Measurements from ENCODE around the gene ST6GAL2. TPM values are rescaled to one million over a fixed set of nuclear protein-coding genes. Genes with fewer than 3 reads are reported as not detected.

ST6GAL2 gene
- polyA plus RNA-seq, 6 donors from 2014 or later, result not detected

- Mint-ChIP-seq H3K27me3 (peaks cover 30 to 33% (median 31%) of the 10 kb centered on the region in 3 donors), H3K36me3 (peaks cover 0 to 8% of the 10 kb centered on the region in 2 donors), H3K4me3 (no peak overlapping the region), H3K27ac (no peak overlapping the region), H3K9me3 (peaks cover 0 to 9% (median 0%) of the 10 kb centered on the region in 7 donors), H3K4me1 (peaks cover 0 to 7% (median 0%) of the 10 kb centered on the region in 3 donors)
- DNase-seq, result no peak
- no peak for ATAC-seq (ENCODE audit: low read depth in 2 of 2)
Measured at GRCh38 chr2:106882673-106883072, 3.3 kb downstream of the ST6GAL2 start.

GRCh38 chr2:106878206-106878605, 7.8 kb downstream of the ST6GAL2 start:
- peaks cover 5 to 15% (median 7%) of the 10 kb centered on the region in 3 donors for H3K27me3 Mint-ChIP-seq
- no peaks in the 10 kb centered on the region for H3K36me3 Mint-ChIP-seq

GRCh38 chr2:106876699-106877098, 9.3 kb downstream of the ST6GAL2 start:
- no peak for ATAC-seq (ENCODE audit: low read depth in 2 of 2)
- H3K27me3 Mint-ChIP-seq, result peaks cover under 1 to 9% (median 7%) of the 10 kb centered on the region in 3 donors
- peaks cover 0 to 7% (median 1%) of the 10 kb centered on the region in 7 donors for H3K9me3 Mint-ChIP-seq
- no peak for DNase-seq
- no peaks in the 10 kb centered on the region for H3K4me1 Mint-ChIP-seq
- no peak overlapping the region for H3K27ac Mint-ChIP-seq
- H3K4me3 Mint-ChIP-seq, result no peak overlapping the region
- no peaks in the 10 kb centered on the region for H3K36me3 Mint-ChIP-seq

More at GRCh38 chr2:106878206-106878605, 7.8 kb downstream of the ST6GAL2 start:
- DNase-seq, result no peak
- Mint-ChIP-seq H3K9me3 (peaks cover 0 to 7% (median 1%) of the 10 kb centered on the region in 7 donors), H3K4me3 (no peak overlapping the region), H3K4me1 (no peaks in the 10 kb centered on the region), H3K27ac (no peak overlapping the region)
- ATAC-seq (ENCODE audit: low read depth in 2 of 2), result no peak

- Mint-ChIP-seq H3K36me3 (no peaks in the 10 kb centered on the region), H3K4me3 (peak overlapping the region in 1 of 8 donors; percentile 53), H3K9me3 (peaks cover 0 to 7% (median 0%) of the 10 kb centered on the region in 7 donors), H3K27me3 (peaks cover 0 to 13% (median 5%) of the 10 kb centered on the region in 3 donors), H3K4me1 (no peaks in the 10 kb centered on the region), H3K27ac (no peak overlapping the region)
- no peak for DNase-seq
- ATAC-seq (ENCODE audit: low read depth in 2 of 2), result no peak
Measured at GRCh38 chr2:106869512-106870275, 16.3 kb downstream of the ST6GAL2 start.

- no peaks in the 10 kb centered on the region for H3K4me1 Mint-ChIP-seq
- peaks cover 0 to 2% (median 0%) of the 10 kb centered on the region in 7 donors for H3K9me3 Mint-ChIP-seq
- ATAC-seq (ENCODE audit: low read depth in 2 of 2) (no peak), DNase-seq (no peak)
- H3K27ac Mint-ChIP-seq, result no peak overlapping the region
- H3K36me3 Mint-ChIP-seq, result no peaks in the 10 kb centered on the region
- H3K27me3 Mint-ChIP-seq, result peaks cover 0 to 10% (median 0%) of the 10 kb centered on the region in 3 donors
- H3K4me3 Mint-ChIP-seq, result no peak overlapping the region
Measured at GRCh38 chr2:106868275-106868674, 17.7 kb downstream of the ST6GAL2 start.

DNA sequence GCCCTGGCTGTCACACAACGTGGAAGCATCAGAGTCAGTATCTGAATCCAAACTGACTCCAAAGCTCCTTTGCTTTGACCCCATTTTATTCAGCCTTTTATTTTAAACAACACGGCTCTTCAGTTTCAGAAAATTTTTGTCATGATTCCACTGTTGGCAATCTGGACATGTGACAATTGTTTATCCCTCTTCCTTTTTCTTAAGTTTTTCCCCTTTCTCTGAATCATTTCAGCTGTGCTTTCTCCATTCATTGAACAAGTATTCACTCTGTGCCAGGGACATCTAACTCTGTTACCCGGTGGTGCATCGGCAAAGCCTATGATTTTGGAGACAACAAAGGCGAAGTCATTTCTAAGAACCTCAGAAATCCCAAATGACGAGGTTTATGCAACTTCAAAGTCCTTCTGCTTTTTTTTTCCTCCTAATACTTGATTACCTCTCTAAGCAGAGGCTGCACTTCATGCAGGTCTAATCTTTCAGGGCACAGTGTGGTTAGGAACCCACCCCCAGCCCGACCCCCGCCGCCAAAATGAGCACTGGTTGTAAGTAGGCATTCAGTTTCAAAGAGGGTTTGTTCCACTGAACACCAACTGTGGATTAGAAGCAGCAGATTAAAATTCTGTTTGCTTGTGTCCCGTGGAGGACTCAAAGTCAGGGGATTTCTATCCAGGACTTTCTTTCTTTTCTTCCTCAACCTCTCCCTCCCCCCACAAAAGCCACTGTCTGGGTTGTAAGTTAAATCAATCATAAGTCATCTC, 18.6 kb downstream of the ST6GAL2 start:
- Mint-ChIP-seq H3K9me3 (peaks cover 0 to 2% (median 0%) of the 10 kb centered on the region in 7 donors), H3K4me1 (no peaks in the 10 kb centered on the region), H3K36me3 (no peaks in the 10 kb centered on the region), H3K4me3 (no peak overlapping the region), H3K27ac (no peak overlapping the region), H3K27me3 (peaks cover 0 to 10% (median 0%) of the 10 kb centered on the region in 3 donors)
- no peak for DNase-seq
- ATAC-seq (ENCODE audit: low read depth in 2 of 2), result no peak

DNA sequence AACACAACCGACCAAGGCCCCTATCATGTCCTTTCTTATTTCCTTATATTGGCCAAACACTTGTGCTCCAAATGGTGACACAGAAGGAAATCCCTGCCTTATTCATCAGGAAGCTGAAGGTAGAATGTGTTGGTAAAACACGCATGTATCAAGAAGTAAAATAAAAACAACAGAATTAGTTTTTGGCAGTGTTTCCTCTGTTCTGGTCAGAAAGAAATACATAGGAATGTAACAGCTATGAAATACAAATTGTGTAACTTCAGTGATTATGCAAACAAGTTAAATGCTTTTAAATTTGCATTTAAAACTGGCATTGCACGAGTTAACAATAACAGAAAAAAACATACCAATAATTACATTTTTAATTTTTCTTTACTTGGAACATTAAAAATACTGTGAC, 19.3 kb downstream of the ST6GAL2 start:
- Mint-ChIP-seq H3K4me3 (no peak overlapping the region), H3K27ac (no peak overlapping the region), H3K9me3 (peaks cover 0 to 2% (median 0%) of the 10 kb centered on the region in 7 donors), H3K36me3 (no peaks in the 10 kb centered on the region), H3K27me3 (peaks cover 0 to 10% (median 0%) of the 10 kb centered on the region in 3 donors), H3K4me1 (no peaks in the 10 kb centered on the region)
- DNase-seq (no peak), ATAC-seq (ENCODE audit: low read depth in 2 of 2) (no peak)

- ATAC-seq (ENCODE audit: low read depth in 2 of 2), result no peak
Measured at GRCh38 chr2:106864051-106864450, 21.9 kb downstream of the ST6GAL2 start.

GRCh38 chr2:106863387-106863786, 22.6 kb downstream of the ST6GAL2 start:
- ATAC-seq (ENCODE audit: low read depth in 2 of 2) (no peak), DNase-seq (no peak)
- no peak overlapping the region for H3K4me3 Mint-ChIP-seq
- no peaks in the 10 kb centered on the region for H3K36me3 Mint-ChIP-seq
- H3K4me1 Mint-ChIP-seq, result no peaks in the 10 kb centered on the region
- H3K27ac Mint-ChIP-seq, result no peak overlapping the region
- H3K27me3 Mint-ChIP-seq, result peaks cover 0 to 6% (median 0%) of the 10 kb centered on the region in 3 donors
- peaks cover 0 to 15% (median 12%) of the 10 kb centered on the region in 7 donors for H3K9me3 Mint-ChIP-seq

More at GRCh38 chr2:106864051-106864450, 21.9 kb downstream of the ST6GAL2 start:
- Mint-ChIP-seq H3K9me3 (peaks cover 0 to 10% (median 7%) of the 10 kb centered on the region in 7 donors), H3K36me3 (no peaks in the 10 kb centered on the region), H3K4me3 (no peak overlapping the region), H3K27ac (no peak overlapping the region), H3K27me3 (peaks cover 0 to 10% (median 0%) of the 10 kb centered on the region in 3 donors), H3K4me1 (no peaks in the 10 kb centered on the region)
- DNase-seq, result no peak

DNA sequence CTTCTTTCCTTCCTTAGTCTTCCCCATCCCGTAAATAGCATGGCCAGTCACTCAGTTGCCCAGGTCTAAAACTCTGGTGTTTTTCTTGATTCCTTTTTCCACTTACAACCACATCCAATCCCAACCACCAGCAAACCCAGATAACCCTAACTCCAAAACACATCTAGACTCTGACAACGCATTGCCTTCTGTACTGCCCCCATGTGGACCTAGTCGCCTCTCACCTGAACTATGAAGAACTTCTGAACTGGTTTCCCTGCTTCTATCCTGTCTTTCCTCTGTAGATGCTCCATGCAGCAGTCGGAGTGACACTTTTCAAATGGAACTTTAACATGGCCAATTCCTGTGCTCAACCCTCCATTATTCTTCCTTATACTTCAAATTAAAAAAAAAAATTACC, 26.5 kb downstream of the ST6GAL2 start:
- Mint-ChIP-seq H3K36me3 (no peaks in the 10 kb centered on the region), H3K4me1 (no peaks in the 10 kb centered on the region), H3K4me3 (no peak overlapping the region), H3K27ac (no peak overlapping the region), H3K27me3 (peaks cover 0 to 5% (median 0%) of the 10 kb centered on the region in 3 donors), H3K9me3 (peaks cover 0 to 18% (median 12%) of the 10 kb centered on the region in 7 donors)
- DNase-seq, result no peak
- no peak for ATAC-seq (ENCODE audit: low read depth in 2 of 2)

DNA sequence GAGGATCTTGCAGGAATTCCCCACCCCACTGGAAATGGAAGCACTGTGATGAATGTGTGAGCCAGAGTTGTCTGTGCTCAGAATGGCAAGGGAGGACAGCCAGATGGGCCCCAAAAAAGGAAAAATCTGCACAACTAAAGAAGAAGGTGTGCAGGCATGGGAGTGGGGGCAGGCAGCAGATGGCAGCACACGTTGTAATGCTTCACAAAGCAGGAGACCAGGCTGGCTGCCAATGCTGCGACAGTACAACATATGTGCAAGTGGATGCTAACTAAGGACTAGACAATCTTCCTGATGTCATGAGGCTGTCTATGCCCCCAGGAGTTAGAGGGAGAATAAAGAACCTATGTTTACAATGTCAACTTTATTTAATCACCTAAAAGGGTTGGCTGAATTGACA, 27.2 kb downstream of the ST6GAL2 start:
- ATAC-seq (ENCODE audit: low read depth in 2 of 2) (no peak), DNase-seq (no peak)
- Mint-ChIP-seq H3K4me3 (no peak overlapping the region), H3K4me1 (no peaks in the 10 kb centered on the region), H3K27me3 (no peaks in the 10 kb centered on the region), H3K36me3 (no peaks in the 10 kb centered on the region), H3K27ac (no peak overlapping the region), H3K9me3 (peaks cover 0 to 18% (median 12%) of the 10 kb centered on the region in 7 donors)

GRCh38 chr2:106857882-106858478, 28.0 kb downstream of the ST6GAL2 start:
- no peaks in the 10 kb centered on the region for H3K4me1 Mint-ChIP-seq
- H3K27me3 Mint-ChIP-seq, result no peaks in the 10 kb centered on the region
- no peak overlapping the region for H3K4me3 Mint-ChIP-seq
- ATAC-seq (ENCODE audit: low read depth in 2 of 2), result no peak
- H3K9me3 Mint-ChIP-seq, result peaks cover 0 to 18% (median 12%) of the 10 kb centered on the region in 7 donors
- no peaks in the 10 kb centered on the region for H3K36me3 Mint-ChIP-seq
- H3K27ac Mint-ChIP-seq, result no peak overlapping the region
- no peak for DNase-seq

DNA sequence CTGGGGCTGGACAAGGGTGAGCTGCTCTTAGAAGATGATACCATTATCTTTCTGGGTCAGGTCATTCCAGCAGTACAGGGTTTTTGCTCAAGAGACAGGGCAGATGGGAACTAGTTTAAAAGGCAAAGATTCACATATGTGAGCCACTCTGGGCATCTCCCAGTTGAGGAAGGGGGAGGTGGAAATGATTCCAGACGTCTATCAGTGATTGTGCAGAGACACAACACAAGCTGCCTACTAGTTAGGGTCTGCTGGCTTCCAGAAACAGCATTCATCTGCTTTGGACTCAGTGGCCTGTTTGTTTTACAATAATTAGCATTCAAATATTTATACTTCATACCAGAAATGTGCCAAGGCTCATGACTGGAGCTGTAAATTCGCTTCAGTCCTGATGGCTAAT, 32.3 kb downstream of the ST6GAL2 start:
- Mint-ChIP-seq H3K9me3 (peaks cover 0 to 6% (median 3%) of the 10 kb centered on the region in 7 donors), H3K27ac (no peak overlapping the region), H3K36me3 (no peaks in the 10 kb centered on the region), H3K27me3 (no peaks in the 10 kb centered on the region), H3K4me3 (no peak overlapping the region), H3K4me1 (no peaks in the 10 kb centered on the region)
- DNase-seq, result no peak
- ATAC-seq (ENCODE audit: low read depth in 2 of 2), result no peak
